GM13976 (cell line): ENCODE results near the gene ZNF490.

Experiments used
- DNase-seq: peaks from one replicate; pipeline ENCODE4 v3.0.0; 2012; ENCODE audit warnings: low spot score
- in situ Hi-C: fragments of 300-500 bp; cut with MboI; formaldehyde crosslinking; loops from one replicate; pipeline ENCODE4 v1.12.0; 2022; ENCODE audit warnings: low sequenced_read_pairs, mixed read lengths, inconsistent platforms; ENCODE audit not compliant: unreplicated experiment
- TF ChIP-seq, protein P1 (sequence below): IDR thresholded peaks from 2 replicates; pipeline ENCODE4 v1.5.1; 2012; ENCODE audit warnings: borderline replicate concordance, mild to moderate bottlenecking; ENCODE audit not compliant: insufficient read depth; ENCODE audit errors: extremely low read depth, missing control alignments, control extremely low read depth

The ZNF490 gene

DNA sequence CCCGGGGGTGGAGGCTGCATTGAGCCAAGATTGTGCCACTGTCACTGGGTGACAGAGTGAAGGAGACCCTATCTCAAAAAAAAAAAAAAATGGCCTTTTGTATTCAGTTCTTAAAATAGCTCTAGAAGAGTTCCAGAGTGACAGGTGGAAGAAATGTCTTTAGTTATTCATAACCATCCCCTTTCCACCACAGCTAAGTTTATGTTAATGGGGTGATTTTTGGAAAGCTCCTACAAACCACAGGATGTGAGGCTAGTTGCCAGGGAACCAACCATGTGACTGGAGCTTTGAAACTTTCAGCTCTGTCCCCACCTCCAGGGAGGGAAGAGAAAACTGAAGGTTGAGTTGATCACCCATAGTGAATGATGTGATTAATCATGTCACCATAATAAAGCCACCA lies 6.9 kb downstream of the ZNF490 start:
- peak; percentile 77 for DNase-seq
- in situ Hi-C loops: no loop called here
- TF ChIP-seq, protein P1, sequence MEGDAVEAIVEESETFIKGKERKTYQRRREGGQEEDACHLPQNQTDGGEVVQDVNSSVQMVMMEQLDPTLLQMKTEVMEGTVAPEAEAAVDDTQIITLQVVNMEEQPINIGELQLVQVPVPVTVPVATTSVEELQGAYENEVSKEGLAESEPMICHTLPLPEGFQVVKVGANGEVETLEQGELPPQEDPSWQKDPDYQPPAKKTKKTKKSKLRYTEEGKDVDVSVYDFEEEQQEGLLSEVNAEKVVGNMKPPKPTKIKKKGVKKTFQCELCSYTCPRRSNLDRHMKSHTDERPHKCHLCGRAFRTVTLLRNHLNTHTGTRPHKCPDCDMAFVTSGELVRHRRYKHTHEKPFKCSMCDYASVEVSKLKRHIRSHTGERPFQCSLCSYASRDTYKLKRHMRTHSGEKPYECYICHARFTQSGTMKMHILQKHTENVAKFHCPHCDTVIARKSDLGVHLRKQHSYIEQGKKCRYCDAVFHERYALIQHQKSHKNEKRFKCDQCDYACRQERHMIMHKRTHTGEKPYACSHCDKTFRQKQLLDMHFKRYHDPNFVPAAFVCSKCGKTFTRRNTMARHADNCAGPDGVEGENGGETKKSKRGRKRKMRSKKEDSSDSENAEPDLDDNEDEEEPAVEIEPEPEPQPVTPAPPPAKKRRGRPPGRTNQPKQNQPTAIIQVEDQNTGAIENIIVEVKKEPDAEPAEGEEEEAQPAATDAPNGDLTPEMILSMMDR: no peak

DNA sequence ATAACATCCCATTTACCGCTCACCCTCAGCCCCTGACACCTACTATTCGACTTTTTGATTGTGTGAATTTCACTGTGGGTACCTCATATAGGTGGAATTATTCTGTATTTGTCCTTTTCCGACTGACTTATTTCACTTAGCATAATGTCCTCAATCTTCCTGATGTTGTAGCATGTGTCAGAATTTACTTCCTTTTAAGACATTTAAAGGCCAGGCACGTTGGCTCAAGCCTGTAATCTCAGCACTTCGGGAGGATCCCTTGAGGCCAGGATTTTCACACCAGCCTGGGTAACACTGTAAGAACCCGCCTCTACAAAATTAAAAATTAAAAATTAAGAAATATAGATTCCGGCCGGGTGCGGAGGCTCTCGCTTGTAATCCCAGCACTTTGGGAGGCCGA lies 13.0 kb downstream of the ZNF490 start:
- in situ Hi-C loops: no loop called here

DNA sequence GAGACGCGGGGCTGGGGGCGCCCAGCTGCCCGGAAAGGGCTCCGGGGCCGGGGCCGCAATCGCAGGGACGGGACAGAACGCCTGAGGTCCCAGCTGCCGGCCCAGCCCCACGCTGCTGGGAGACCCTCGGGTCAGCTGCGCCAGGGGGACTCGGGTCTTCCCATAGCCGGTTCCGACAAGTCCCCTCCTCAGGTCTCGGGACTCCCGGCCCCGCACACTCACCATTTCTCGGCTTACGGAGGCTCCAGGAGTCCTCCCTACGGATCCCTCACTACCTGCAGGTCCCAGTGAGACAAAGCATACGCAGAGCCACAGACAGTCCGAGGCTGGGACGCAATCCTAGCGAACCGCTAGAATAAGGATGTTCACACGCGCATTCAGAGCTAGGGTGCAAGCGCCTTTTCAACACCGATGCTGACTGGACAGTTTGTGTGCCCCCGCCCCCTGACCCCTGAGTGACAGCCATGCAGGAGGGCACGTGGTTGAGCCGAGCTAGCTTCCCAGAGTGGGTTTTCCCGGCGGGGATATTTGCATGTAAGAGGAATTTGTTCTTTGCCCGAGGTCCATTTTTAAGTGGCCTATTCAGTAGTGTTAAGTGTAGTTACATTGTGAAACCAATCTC lies 13.6 kb downstream of the ZNF490 start:
- TF ChIP-seq, protein P1: no peak
- in situ Hi-C loops: no loop called here
- no peak for DNase-seq

More for the DNA sequence above, 13.0 kb downstream of the ZNF490 start:
- DNase-seq: no peak
- TF ChIP-seq, protein P1: no peak

DNA sequence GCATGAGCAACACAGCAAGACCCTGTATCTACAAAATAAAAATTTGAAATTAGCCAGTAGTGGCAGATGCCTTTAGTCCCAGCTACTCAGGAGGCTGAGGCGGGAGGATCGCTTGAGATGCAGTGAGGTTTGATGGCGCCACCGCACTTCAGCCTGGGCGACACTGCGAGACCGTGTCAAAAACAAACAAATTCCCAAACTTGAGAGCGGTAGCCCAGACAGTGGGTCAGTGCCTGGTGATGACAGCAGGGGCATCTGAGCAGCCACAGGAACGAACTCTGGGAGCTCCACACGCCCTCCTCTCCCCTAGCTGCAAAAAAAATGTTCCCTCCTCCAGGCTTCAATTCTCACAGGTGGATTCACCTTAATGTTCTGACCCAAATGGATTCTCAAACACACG lies 14.1 kb downstream of the ZNF490 start:
- no peak for DNase-seq
- in situ Hi-C loops: no loop called here
- TF ChIP-seq, protein P1: no peak

DNA sequence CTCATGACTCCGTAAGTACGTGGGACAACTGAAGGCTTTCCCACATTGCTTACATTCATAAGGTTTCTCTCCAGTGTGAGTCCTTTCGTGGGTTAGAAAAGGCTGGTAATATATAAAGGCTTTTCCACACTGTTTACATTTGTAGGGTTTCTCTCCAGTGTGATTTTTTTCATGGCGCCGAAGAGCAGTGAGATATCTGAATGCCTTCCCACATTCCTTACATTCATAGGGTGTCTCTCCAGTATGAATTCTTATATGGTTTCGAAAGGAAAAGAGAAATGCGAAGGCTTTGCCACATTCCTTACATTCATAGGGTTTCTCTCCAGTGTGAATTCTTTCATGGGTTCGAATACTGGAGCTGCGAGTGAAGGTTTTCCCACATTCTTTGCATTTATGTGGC lies 29.5 kb downstream of the ZNF490 start:
- no peak for DNase-seq
- in situ Hi-C loops: no loop called here
- TF ChIP-seq, protein P1: no peak

DNA sequence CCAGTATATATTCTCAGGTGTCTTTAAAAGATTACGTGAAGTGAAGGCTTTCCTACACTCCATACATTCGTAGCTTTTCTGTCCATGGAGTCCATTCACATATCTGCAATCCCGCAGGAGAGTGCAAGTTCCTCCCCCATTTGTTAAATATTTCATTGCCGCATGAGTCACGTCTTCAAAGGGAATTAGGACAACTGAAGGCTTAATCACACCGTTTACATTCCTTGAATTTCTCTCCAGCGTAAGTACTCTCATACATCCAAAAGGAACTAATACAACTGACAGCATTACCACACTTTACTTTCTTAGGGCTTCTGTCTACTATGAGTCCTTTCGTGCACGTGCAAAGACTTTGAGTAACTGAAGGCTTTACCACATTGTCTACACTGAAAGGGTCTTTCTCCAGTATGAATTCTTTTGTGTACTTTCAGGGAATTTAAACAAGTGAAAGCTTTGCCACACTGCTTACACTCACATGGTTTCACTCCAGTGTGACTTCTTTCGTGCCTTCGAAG lies 30.4 kb downstream of the ZNF490 start:
- TF ChIP-seq, protein P1: no peak
- in situ Hi-C loops: no loop called here
- no peak for DNase-seq
